ENCODE data around the gene OR11A1.

OR11A1 gene

GRCh38 chr6:29456971-29457370 is at the start of gene OR11A1, which contains the start of gene OR2H1:
OR11A1 (minus strand) TSS chr6:29457071; CDS start chr6:29427641, 29,430 bp downstream.
OR2H1 (plus strand) TSS chr6:29457155; CDS start chr6:29461770, 4,615 bp downstream.
- in situ Hi-C loops (cut with MboI; ENCODE audit: low sequenced_read_pairs), result no loop called here

GRCh38 chr6:29506446-29507067 is 49.7 kb upstream of the OR11A1 start:
- in situ Hi-C loops (cut with MboI; ENCODE audit: low sequenced_read_pairs), result no loop called here

GRCh38 chr6:29505808-29506207 is 48.9 kb upstream of the OR11A1 start:
- in situ Hi-C loops (cut with MboI; ENCODE audit: low sequenced_read_pairs), result no loop called here

- in situ Hi-C loops (cut with MboI; ENCODE audit: low sequenced_read_pairs), result no loop called here
Measured at GRCh38 chr6:29504961-29505360, 48.1 kb upstream of the OR11A1 start.

- in situ Hi-C loops (cut with MboI; ENCODE audit: low sequenced_read_pairs), result no loop called here
Measured at GRCh38 chr6:29502597-29502996, 45.7 kb upstream of the OR11A1 start.

GRCh38 chr6:29502181-29502580 is 45.3 kb upstream of the OR11A1 start:
- in situ Hi-C loops (cut with MboI; ENCODE audit: low sequenced_read_pairs), result no loop called here

- in situ Hi-C loops (cut with MboI; ENCODE audit: low sequenced_read_pairs), result no loop called here
Measured at GRCh38 chr6:29501106-29501505, 44.2 kb upstream of the OR11A1 start.

GRCh38 chr6:29500594-29500993 is 43.7 kb upstream of the OR11A1 start:
- in situ Hi-C loops (cut with MboI; ENCODE audit: low sequenced_read_pairs), result no loop called here

- in situ Hi-C loops (cut with MboI; ENCODE audit: low sequenced_read_pairs), result no loop called here
Measured at GRCh38 chr6:29499704-29500103, 42.8 kb upstream of the OR11A1 start.

- in situ Hi-C loops (cut with MboI; ENCODE audit: low sequenced_read_pairs), result no loop called here
Measured at GRCh38 chr6:29496961-29497360, 40.1 kb upstream of the OR11A1 start.

GRCh38 chr6:29495571-29495970 is 38.7 kb upstream of the OR11A1 start:
- in situ Hi-C loops (cut with MboI; ENCODE audit: low sequenced_read_pairs), result no loop called here

GRCh38 chr6:29494131-29494530 is 37.3 kb upstream of the OR11A1 start:
- in situ Hi-C loops (cut with MboI; ENCODE audit: low sequenced_read_pairs), result no loop called here

GRCh38 chr6:29493261-29493660 is 36.4 kb upstream of the OR11A1 start:
- in situ Hi-C loops (cut with MboI; ENCODE audit: low sequenced_read_pairs), result no loop called here

GRCh38 chr6:29491574-29491973 is 34.7 kb upstream of the OR11A1 start:
- in situ Hi-C loops (cut with MboI; ENCODE audit: low sequenced_read_pairs), result no loop called here

GRCh38 chr6:29490552-29490951 is 33.7 kb upstream of the OR11A1 start:
- in situ Hi-C loops (cut with MboI; ENCODE audit: low sequenced_read_pairs), result no loop called here

- in situ Hi-C loops (cut with MboI; ENCODE audit: low sequenced_read_pairs), result no loop called here
Measured at GRCh38 chr6:29490055-29490454, 33.2 kb upstream of the OR11A1 start.

GRCh38 chr6:29489286-29489685 is 32.4 kb upstream of the OR11A1 start:
- in situ Hi-C loops (cut with MboI; ENCODE audit: low sequenced_read_pairs), result no loop called here

GRCh38 chr6:29488874-29489273 is 32.0 kb upstream of the OR11A1 start:
- in situ Hi-C loops (cut with MboI; ENCODE audit: low sequenced_read_pairs), result no loop called here

- in situ Hi-C loops (cut with MboI; ENCODE audit: low sequenced_read_pairs), result no loop called here
Measured at GRCh38 chr6:29487660-29488059, 30.8 kb upstream of the OR11A1 start, which contains the start of gene MAS1L. MAS1L (minus strand) TSS chr6:29487956; CDS start chr6:29487902, 54 bp downstream.

- in situ Hi-C loops (cut with MboI; ENCODE audit: low sequenced_read_pairs), result no loop called here
Measured at GRCh38 chr6:29487131-29487530, 30.3 kb upstream of the OR11A1 start.

- in situ Hi-C loops (cut with MboI; ENCODE audit: low sequenced_read_pairs), result no loop called here
Measured at GRCh38 chr6:29486577-29486976, 29.7 kb upstream of the OR11A1 start.

GRCh38 chr6:29483735-29484134 is 26.9 kb upstream of the OR11A1 start:
- in situ Hi-C loops (cut with MboI; ENCODE audit: low sequenced_read_pairs), result no loop called here

- in situ Hi-C loops (cut with MboI; ENCODE audit: low sequenced_read_pairs), result no loop called here
Measured at GRCh38 chr6:29483186-29483585, 26.3 kb upstream of the OR11A1 start.

All from HL-60/S4 treated with retinoic acid at 250 ng/mL for 4 days and 3 days (cell line).